HL-60/S4 treated with retinoic acid at 250 ng/mL for 4 days and 3 days (cell line): ENCODE results near the gene HECTD3.
"Not testable (repeated sequence)": the region's sequence is repeated elsewhere in the genome, so short reads cannot be mapped to it uniquely, and the experiment has no call there.

Source experiments
- in situ Hi-C: fragments of 300-500 bp; cut with MboI; formaldehyde crosslinking; loops from 2 replicates; pipeline ENCODE4 v1.7.0; 2022; ENCODE audit warnings: low sequenced_read_pairs

The HECTD3 gene

GRCh38 chr1:44999232-44999631 lies 11.9 kb downstream of the HECTD3 start:
- in situ Hi-C loops = no loop called here

GRCh38 chr1:44995467-44996238 lies 15.5 kb downstream of the HECTD3 start:
- in situ Hi-C loops = no loop called here

- in situ Hi-C loops = no loop called here
Measured at GRCh38 chr1:44994309-44994898, 16.7 kb downstream of the HECTD3 start.

GRCh38 chr1:44988531-44989156 lies 22.5 kb downstream of the HECTD3 start:
- in situ Hi-C loops = no loop called here

GRCh38 chr1:44985747-44986359 lies 25.3 kb downstream of the HECTD3 start:
- in situ Hi-C loops = no loop called here

- in situ Hi-C loops = not testable (repeated sequence)
Measured at GRCh38 chr1:44977372-44977771, 33.8 kb downstream of the HECTD3 start.

- in situ Hi-C loops = no loop called here
Measured at GRCh38 chr1:44976252-44976651, 34.9 kb downstream of the HECTD3 start.

- in situ Hi-C loops = no loop called here
Measured at GRCh38 chr1:44973645-44974044, 37.5 kb downstream of the HECTD3 start.

- in situ Hi-C loops = no loop called here
Measured at GRCh38 chr1:44970317-44970716, 40.8 kb downstream of the HECTD3 start.

GRCh38 chr1:44964396-44964795 lies 46.7 kb downstream of the HECTD3 start:
- in situ Hi-C loops = no loop called here

GRCh38 chr1:44962729-44963128 lies 48.4 kb downstream of the HECTD3 start:
- in situ Hi-C loops = no loop called here

- in situ Hi-C loops = not testable (repeated sequence)
Measured at GRCh38 chr1:44962022-44962421, 49.1 kb downstream of the HECTD3 start.

GRCh38 chr1:44957566-44957965 lies 53.6 kb downstream of the HECTD3 start:
- in situ Hi-C loops = not testable (repeated sequence)

- in situ Hi-C loops = not testable (repeated sequence)
Measured at GRCh38 chr1:44956077-44956476, 55.0 kb downstream of the HECTD3 start.
